Measurements from ENCODE around the gene CDK15. TPM values are rescaled to one million over a fixed set of nuclear protein-coding genes. Genes with fewer than 3 reads are reported as not detected.
A peak's percentile ranks its signal among the peaks of the same experiment; 100 is the strongest.

The CDK15 gene
- total RNA-seq, 1 experiment from 2014 or later, result not detected

DNA sequence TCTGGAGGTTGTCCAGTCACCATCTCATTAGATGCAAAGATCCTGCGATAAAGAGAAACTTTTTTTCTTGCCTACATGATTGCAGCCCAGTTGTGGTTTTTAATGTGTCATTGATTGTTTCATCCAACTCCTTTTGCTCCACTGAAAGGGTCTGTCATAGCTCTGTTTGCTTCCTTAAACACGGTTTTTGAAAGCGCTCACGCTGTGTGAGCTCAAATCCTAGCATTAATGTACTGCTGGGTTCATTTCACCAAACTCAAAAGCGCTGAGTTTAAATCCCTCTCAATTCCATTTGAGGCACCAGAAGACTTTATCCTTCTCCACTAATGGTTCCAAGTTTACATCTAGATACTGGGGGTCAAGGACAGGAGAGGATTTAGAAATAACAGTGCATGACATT lies 53.6 kb downstream of the CDK15 start:
- POLR2A ChIA-PET (ENCODE audit: unreplicated experiment), result no interaction called here
- no TSS peak for BruUV-seq (replicated peaks)

DNA sequence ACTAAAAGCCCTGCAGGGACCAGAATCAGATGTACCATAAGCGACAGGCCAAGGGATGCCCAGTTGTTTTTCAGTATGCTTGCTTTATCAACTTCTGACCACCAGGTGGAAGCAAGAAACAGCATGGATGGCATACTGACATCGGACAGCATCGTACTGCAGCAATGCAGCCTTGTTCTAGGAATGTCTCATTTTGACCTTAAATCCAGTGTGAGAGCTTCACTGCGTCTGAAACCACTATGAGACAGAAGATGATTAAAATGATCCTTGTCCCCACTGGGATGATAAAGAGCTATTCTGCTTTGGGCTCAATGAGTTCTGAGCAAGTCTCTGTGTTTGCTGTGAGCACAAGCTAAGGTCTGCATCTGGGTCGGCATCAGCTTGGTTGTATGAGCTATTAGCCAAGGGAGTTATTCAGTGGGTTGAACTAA lies 54.3 kb downstream of the CDK15 start:
- Histone ChIP-seq H3K79me2 (ENCODE audit: low read depth) (no peaks in the 10 kb centered on the region), H3K36me3 (ENCODE audit: low read depth) (no peaks in the 10 kb centered on the region), H2AFZ (no peak overlapping the region), H3K4me2 (no peak overlapping the region), H3K9me3 (ENCODE audit: insufficient read depth, low read depth) (no peaks in the 10 kb centered on the region), H3K27me3 (ENCODE audit: insufficient read depth, low read depth) (no peaks in the 10 kb centered on the region), H3K4me3 (no peak overlapping the region), H4K20me1 (ENCODE audit: insufficient read depth) (no peaks in the 10 kb centered on the region), H3F3A (ENCODE audit: insufficient read depth, low read depth) (no peaks in the 10 kb centered on the region), H3K4me1 (replicated peaks; ENCODE audit: insufficient read depth) (peaks cover under 1% of the 10 kb centered on the region; the same call in 1 of the 2 replicates), H3K9me2 (ENCODE audit: insufficient read depth) (no peaks in the 10 kb centered on the region), H3K27ac (no peak overlapping the region)
- BruUV-seq (replicated peaks), result no TSS peak
- ChIA-PET CTCF (interaction anchor here (0.5 to 1.2 kb wide), 4 partner anchors 117 to 321 kb away, joined by 3 to 6 read pairs (median 4); no protein-coding TSS in a partner anchor), POLR2A (ENCODE audit: unreplicated experiment) (no interaction called here)
- DNase-seq, result peak; percentile 54 to 57
- TF ChIP-seq, protein P1, sequence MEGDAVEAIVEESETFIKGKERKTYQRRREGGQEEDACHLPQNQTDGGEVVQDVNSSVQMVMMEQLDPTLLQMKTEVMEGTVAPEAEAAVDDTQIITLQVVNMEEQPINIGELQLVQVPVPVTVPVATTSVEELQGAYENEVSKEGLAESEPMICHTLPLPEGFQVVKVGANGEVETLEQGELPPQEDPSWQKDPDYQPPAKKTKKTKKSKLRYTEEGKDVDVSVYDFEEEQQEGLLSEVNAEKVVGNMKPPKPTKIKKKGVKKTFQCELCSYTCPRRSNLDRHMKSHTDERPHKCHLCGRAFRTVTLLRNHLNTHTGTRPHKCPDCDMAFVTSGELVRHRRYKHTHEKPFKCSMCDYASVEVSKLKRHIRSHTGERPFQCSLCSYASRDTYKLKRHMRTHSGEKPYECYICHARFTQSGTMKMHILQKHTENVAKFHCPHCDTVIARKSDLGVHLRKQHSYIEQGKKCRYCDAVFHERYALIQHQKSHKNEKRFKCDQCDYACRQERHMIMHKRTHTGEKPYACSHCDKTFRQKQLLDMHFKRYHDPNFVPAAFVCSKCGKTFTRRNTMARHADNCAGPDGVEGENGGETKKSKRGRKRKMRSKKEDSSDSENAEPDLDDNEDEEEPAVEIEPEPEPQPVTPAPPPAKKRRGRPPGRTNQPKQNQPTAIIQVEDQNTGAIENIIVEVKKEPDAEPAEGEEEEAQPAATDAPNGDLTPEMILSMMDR (conservative IDR thresholded peaks at IDR 0.05), result peak; percentile 86
- no peak for TF ChIP-seq EZH2 (IDR thresholded peaks at IDR 0.05; ENCODE audit: low read depth)
- intact Hi-C loops (cut with micrococcal nuclease; ENCODE audit: unreplicated experiment), result loop anchor here (1.0 to 5.0 kb wide), 3 partner anchors 172 to 318 kb away; partner anchors contain the start of gene FZD7

More for the DNA sequence above, 53.6 kb downstream of the CDK15 start:
- no peak overlapping the region for H3K27ac ChIP-seq
- peaks cover 6% of the 10 kb centered on the region; the same call in 1 of the 2 replicates for H3F3A ChIP-seq (ENCODE audit: insufficient read depth, low read depth)
- H2AFZ ChIP-seq, result no peak overlapping the region
- intact Hi-C loops (cut with micrococcal nuclease; ENCODE audit: unreplicated experiment), result loop anchor here (1.0 to 10.0 kb wide), 5 partner anchors 38 to 625 kb away; partner anchors contain the start of gene FZD7
- no peaks in the 10 kb centered on the region for H4K20me1 ChIP-seq (ENCODE audit: insufficient read depth)
- H3K36me3 ChIP-seq (ENCODE audit: low read depth), result no peaks in the 10 kb centered on the region
- H3K9me2 ChIP-seq (ENCODE audit: insufficient read depth), result no peaks in the 10 kb centered on the region
- no peak overlapping the region for H3K4me2 ChIP-seq
- no peaks in the 10 kb centered on the region for H3K9me3 ChIP-seq (ENCODE audit: insufficient read depth, low read depth)
- CTCF ChIA-PET, result interaction anchor here (0.6 to 1.2 kb wide), 2 partner anchors 62 to 321 kb away, joined by 3 to 4 read pairs; no protein-coding TSS in a partner anchor
- H3K27me3 ChIP-seq (ENCODE audit: insufficient read depth, low read depth), result no peaks in the 10 kb centered on the region
- TF ChIP-seq, protein P1 (conservative IDR thresholded peaks at IDR 0.05), result no peak
- no peak for TF ChIP-seq EZH2 (IDR thresholded peaks at IDR 0.05; ENCODE audit: low read depth)
- no peak overlapping the region for H3K4me3 ChIP-seq
- no peaks in the 10 kb centered on the region for H3K79me2 ChIP-seq (ENCODE audit: low read depth)
- H3K4me1 ChIP-seq (replicated peaks; ENCODE audit: insufficient read depth), result peaks cover 6% of the 10 kb centered on the region
- DNase-seq, result no peak

DNA sequence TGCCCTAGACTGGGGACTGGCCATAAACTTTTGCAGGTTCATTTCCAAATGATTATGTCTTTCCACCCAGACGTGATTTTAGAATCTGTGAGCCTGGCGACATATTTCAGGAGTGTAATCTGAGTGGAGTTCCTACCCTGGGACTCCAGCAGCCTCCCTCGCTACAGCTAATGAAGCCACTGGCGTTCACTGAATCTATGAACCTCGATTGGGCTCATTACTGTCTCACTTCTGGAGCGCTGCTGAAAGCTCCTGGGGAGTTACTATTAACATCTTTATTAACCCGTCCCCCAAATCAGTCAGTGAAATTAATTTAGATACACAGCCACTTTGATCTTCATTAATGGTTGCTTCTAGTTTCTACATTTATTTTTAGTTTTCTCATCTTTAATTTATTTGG lies 56.5 kb downstream of the CDK15 start:
- POLR2A ChIA-PET (ENCODE audit: unreplicated experiment), result no interaction called here
- no TSS peak for BruUV-seq (replicated peaks)
- CTCF ChIA-PET, result no interaction called here

More for the DNA sequence above, 56.5 kb downstream of the CDK15 start:
- Histone ChIP-seq H3K4me2 (no peak overlapping the region), H4K20me1 (ENCODE audit: insufficient read depth) (no peaks in the 10 kb centered on the region), H3K4me3 (no peak overlapping the region), H3F3A (ENCODE audit: insufficient read depth, low read depth) (peaks cover 3% of the 10 kb centered on the region; the same call in 1 of the 2 replicates), H3K27me3 (ENCODE audit: insufficient read depth, low read depth) (no peaks in the 10 kb centered on the region), H3K9me2 (ENCODE audit: insufficient read depth) (no peaks in the 10 kb centered on the region), H2AFZ (0 out of 2 replicates have a peak overlapping the region, but pooled peaks have one; percentile 16), H3K27ac (no peak overlapping the region), H3K4me1 (replicated peaks; ENCODE audit: insufficient read depth) (peaks cover 16% of the 10 kb centered on the region), H3K36me3 (ENCODE audit: low read depth) (no peaks in the 10 kb centered on the region), H3K79me2 (ENCODE audit: low read depth) (no peaks in the 10 kb centered on the region), H3K9me3 (ENCODE audit: insufficient read depth, low read depth) (no peaks in the 10 kb centered on the region)
- no peak for DNase-seq
- TF ChIP-seq, protein P1 (conservative IDR thresholded peaks at IDR 0.05), result no peak
- no peak for TF ChIP-seq EZH2 (IDR thresholded peaks at IDR 0.05; ENCODE audit: low read depth)
- intact Hi-C loops (cut with micrococcal nuclease; ENCODE audit: unreplicated experiment), result loop anchor here (5.0 kb wide), 1 partner anchor 294 kb away; no protein-coding TSS in a partner anchor

All from PC-9 (cell line).